ENCODE measurements around the gene DNMBP. TPM values are rescaled to one million over a fixed set of nuclear protein-coding genes. Genes with fewer than 3 reads are reported as not detected.

The DNMBP gene
- total RNA-seq, 2 donors from 2014 or later, result 17.9 to 34.2 TPM

DNA sequence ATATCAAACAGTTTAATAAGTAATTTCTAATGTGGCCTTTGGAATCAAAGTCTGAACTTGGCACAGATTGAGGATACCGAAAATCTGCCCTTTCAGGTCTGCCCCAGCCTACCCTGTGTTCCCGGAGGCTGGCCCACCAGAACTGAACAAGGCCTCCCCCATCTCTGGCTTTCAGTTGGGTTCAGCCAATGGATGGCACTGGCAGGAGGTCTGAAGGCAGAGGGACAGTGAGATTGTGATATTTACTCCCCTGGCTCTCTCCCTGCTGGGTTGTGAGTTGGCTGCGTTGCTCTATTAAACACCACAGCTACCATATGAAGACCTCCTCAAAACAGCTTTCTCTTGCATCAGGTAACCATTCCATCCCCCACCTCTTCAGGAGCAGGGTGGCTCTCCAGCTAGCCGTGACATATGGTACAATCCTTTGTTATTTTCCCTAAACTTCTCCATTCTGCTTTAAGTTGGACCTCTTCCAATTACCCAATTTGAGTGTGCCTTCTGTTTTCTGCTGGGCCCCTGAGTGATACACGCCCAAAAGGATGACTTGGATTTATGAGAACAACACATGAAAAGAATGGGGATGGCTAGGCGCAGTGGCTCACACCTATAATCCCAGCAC lies 28.1 kb downstream of the DNMBP start:
- Histone ChIP-seq H3K27ac (no peak overlapping the region), H3K27me3 (replicated peaks; ENCODE audit: insufficient read depth) (no peaks in the 10 kb centered on the region), H3K4me1 (ENCODE audit: control insufficient read depth in 1 of 2, low read depth in 2 of 2) (peaks cover 8 to 10% of the 10 kb centered on the region in 2 donors), H3K9me3 (no peaks in the 10 kb centered on the region), H3K4me3 (no peak overlapping the region), H3K36me3 (no peaks in the 10 kb centered on the region)
- TF ChIP-seq, protein P1, sequence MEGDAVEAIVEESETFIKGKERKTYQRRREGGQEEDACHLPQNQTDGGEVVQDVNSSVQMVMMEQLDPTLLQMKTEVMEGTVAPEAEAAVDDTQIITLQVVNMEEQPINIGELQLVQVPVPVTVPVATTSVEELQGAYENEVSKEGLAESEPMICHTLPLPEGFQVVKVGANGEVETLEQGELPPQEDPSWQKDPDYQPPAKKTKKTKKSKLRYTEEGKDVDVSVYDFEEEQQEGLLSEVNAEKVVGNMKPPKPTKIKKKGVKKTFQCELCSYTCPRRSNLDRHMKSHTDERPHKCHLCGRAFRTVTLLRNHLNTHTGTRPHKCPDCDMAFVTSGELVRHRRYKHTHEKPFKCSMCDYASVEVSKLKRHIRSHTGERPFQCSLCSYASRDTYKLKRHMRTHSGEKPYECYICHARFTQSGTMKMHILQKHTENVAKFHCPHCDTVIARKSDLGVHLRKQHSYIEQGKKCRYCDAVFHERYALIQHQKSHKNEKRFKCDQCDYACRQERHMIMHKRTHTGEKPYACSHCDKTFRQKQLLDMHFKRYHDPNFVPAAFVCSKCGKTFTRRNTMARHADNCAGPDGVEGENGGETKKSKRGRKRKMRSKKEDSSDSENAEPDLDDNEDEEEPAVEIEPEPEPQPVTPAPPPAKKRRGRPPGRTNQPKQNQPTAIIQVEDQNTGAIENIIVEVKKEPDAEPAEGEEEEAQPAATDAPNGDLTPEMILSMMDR (IDR thresholded peaks at IDR 0.05), result no peak
- DNase-seq (ENCODE audit: low spot score) (no peak), ATAC-seq (ENCODE audit: insufficient number of reproducible peaks, low FRiP score, low read depth) (no peak)

DNA sequence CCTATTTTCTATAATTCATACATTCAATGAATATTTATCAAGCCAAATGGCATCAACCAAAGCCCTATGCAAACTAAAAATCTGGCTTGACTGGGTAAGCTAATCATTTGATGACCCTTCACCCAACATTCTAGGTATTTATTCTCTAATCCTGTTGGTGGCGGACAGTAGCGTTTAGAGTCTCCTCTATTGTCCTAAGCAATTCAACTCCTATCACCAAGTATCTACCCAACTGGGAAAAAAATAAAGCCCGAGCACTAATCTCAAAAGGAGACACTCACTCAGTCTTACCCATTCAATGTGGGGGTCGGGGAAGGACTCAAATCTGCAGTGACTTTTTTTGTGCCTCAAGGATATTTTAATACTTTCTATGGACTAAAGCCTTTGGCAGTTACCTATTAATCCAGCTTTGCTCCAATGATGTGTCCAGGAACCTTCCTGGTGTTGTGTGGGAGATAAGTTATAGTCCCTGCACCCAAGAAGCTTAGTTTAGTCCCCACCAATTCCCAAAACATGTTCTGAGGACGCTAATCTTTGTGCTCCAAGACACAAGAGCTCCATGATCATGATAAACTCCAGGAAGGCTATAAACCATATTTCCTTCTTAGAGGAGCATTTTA lies 30.6 kb downstream of the DNMBP start:
- Histone ChIP-seq H3K27me3 (replicated peaks; ENCODE audit: insufficient read depth) (no peaks in the 10 kb centered on the region), H3K4me3 (no peak overlapping the region), H3K9me3 (no peaks in the 10 kb centered on the region), H3K36me3 (no peaks in the 10 kb centered on the region), H3K4me1 (ENCODE audit: control insufficient read depth in 1 of 2, low read depth in 2 of 2) (peaks cover 8 to 24% of the 10 kb centered on the region in 2 donors), H3K27ac (no peak overlapping the region)
- DNase-seq (ENCODE audit: low spot score), result no peak
- no peak for ATAC-seq (ENCODE audit: insufficient number of reproducible peaks, low FRiP score, low read depth)
- TF ChIP-seq, protein P1 (IDR thresholded peaks at IDR 0.05), result no peak

DNA sequence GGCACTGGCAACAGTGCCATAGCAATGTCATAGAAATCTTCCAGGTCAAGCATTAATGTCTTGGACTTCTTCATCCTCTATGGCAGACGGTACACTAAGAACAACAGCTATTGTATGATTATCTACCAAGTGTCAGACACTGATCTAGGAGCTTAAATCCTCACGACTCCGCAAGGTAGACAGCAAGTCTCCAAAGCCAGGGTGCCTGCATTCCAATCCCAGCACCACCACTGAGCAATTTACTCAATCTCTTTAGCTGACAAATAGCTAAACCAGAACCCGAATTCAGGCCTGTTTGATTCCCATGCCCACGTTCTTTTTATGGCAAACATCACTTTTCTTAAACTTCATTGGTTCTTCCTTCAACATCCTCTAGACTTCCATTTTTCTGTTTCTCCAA lies 31.8 kb downstream of the DNMBP start:
- H3K27ac ChIP-seq, result no peak overlapping the region
- H3K36me3 ChIP-seq, result no peaks in the 10 kb centered on the region
- ATAC-seq (ENCODE audit: insufficient number of reproducible peaks, low FRiP score, low read depth) (no peak), DNase-seq (ENCODE audit: low spot score) (no peak)
- TF ChIP-seq, protein P1 (IDR thresholded peaks at IDR 0.05), result no peak
- no peak overlapping the region for H3K4me3 ChIP-seq
- H3K4me1 ChIP-seq (ENCODE audit: control insufficient read depth in 1 of 2, low read depth in 2 of 2), result peaks cover 8 to 24% of the 10 kb centered on the region in 2 donors
- H3K27me3 ChIP-seq (replicated peaks; ENCODE audit: insufficient read depth), result no peaks in the 10 kb centered on the region
- H3K9me3 ChIP-seq, result no peaks in the 10 kb centered on the region

DNA sequence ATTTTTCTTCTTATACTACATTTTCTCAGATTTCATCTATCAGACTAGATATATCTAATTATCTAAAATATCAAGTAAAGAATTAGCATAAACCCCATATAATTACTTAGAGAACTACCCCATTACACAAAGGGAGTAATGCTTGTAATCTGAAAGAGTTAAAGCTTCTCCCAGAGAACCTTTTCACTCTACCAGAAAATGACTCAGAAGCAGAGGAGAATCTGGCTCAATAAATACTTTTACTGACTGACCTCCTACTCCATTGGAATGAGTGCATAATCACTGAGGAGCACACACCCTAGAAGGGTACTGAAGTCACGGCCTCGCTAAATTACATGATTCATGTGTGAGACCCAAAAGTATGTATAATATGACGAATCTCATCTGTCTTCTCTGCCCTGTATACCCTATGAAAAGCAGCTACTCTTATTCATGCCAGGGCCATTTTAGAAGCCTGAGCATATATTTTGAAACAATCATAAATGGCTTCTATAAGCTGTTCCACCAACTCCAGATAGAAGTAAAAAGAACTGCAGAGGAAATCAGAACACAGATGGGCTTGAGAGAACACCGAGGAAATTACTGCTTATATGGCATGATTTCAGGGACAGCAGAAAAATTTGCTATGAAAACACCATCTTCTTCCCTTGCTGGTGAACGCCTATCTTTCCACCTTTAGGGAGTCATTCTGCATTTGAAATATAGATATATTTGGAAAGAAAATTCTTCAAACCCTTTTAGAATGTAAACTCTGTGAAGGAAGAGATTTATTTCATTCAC lies 32.7 kb downstream of the DNMBP start:
- Histone ChIP-seq H3K36me3 (no peaks in the 10 kb centered on the region), H3K27ac (peak overlapping the region; percentile 51 to 68), H3K9me3 (no peaks in the 10 kb centered on the region), H3K4me1 (ENCODE audit: control insufficient read depth in 1 of 2, low read depth in 2 of 2) (peaks cover 8 to 24% of the 10 kb centered on the region in 2 donors), H3K4me3 (peak overlapping the region; percentile 6), H3K27me3 (replicated peaks; ENCODE audit: insufficient read depth) (no peaks in the 10 kb centered on the region)
- TF ChIP-seq, protein P1 (IDR thresholded peaks at IDR 0.05), result no peak
- ATAC-seq (ENCODE audit: insufficient number of reproducible peaks, low FRiP score, low read depth) (no peak), DNase-seq (ENCODE audit: low spot score) (no peak)
